Endometrium (tissue), 2 donors: ENCODE data around the gene RBX1.
"Not testable (repeated sequence)": the region's sequence is repeated elsewhere in the genome, so short reads cannot be mapped to it uniquely, and the experiment has no call there.

Experiments used
- FAIRE-seq: peaks from 2 replicates; lab custom pipeline; 2012; peaks lifted over from hg19 to GRCh38; lab: Jason Lieb, UNC
- donor health status: control.
- donor health status: control.

The RBX1 gene

DNA sequence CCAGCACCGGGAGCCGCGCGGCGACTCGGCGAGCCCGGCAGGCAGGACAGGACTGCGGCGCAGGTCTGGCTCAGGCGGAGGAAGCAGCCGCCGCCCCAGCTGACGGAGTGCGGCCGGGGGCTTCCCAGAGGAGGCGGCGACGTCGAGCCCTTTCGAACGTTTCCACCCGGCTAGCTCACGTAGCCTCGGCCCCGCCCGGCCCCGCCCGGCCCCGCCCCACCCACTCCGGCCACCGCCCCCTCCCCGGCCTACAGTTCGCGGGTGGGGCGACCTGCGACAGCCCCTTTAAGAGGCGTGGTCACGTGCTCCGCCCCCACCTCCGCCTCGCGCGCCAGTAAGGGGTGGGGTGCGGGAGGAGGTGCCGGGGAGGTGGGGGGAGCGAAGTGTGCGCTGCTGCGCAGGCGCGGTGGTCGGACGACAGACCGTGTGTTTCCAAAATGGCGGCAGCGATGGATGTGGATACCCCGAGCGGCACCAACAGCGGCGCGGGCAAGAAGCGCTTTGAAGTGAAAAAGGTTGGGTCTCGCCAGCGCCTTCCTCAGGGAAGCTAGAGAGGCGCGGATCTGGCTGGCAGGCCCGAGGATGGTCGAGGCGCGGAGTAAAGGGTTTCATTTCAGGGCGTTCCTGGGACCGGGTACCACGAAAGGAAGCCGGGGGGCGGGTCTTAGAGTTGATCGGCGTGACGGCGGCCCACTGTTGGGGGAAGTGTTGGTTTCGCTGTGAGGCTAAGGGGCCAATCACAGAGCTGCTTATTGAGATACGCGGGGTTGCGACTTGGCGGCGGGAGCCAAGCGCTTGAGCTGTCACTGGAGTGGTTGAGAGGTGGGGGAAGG lies at the start of gene RBX1:
RBX1 (plus strand) TSS at position 417 of the 833 bp plus-strand sequence; CDS start at position 438, 21 bp downstream.
- peak; percentile 67 for FAIRE-seq

GRCh38 chr22:40904101-40904500 lies 47.1 kb upstream of the RBX1 start:
- FAIRE-seq: no peak

GRCh38 chr22:40908895-40909294 lies 42.3 kb upstream of the RBX1 start:
- no peak for FAIRE-seq

GRCh38 chr22:40911772-40912171 lies 39.4 kb upstream of the RBX1 start:
- peak; percentile 74 for FAIRE-seq

- FAIRE-seq: not testable (repeated sequence)
Observed at GRCh38 chr22:40912987-40913386, 38.2 kb upstream of the RBX1 start.

GRCh38 chr22:40919446-40919845 lies 31.7 kb upstream of the RBX1 start:
- FAIRE-seq: no peak

DNA sequence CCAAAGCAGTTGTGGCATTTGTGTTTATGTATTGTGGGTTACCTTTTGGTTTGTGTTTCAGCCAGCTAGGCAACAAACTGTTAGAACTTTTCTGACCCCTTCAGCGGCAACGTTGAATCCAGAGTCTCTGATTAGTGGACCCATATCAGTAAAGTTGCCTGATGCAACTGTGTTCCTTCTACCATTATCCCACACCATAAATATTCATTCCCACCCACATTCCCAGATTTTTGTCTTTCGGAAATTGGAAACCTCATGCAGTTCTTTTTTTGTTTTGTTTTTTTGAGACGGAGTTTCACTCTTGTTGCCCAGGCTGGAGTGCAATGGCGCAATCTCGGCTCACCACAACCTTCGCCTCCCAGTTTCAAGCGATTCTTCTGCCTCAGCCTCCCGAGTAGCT lies 30.7 kb upstream of the RBX1 start:
- FAIRE-seq: no peak

- peak; percentile 87 for FAIRE-seq
Observed at GRCh38 chr22:40922484-40923303, 28.5 kb upstream of the RBX1 start.

DNA sequence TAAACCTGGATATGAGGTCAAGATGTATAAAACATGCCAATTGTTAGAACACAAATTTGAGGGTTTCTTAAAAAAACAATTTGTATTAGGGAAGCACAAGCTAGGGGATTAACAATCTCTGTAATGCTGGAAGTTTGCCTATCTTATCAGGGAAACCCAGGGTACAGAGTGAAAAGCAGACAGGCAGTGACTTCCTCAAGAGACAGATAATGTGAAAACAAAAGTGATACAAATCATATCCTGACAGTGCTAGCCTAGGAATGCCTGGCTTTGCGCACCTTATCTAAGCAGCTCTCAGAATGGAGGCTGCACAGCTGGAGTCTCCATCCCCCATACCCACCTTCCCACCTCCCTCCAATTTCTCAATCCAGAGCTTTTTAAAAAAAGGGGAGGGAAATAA lies 22.5 kb upstream of the RBX1 start:
- FAIRE-seq: no peak

GRCh38 chr22:40932396-40932795 lies 18.8 kb upstream of the RBX1 start:
- no peak for FAIRE-seq

DNA sequence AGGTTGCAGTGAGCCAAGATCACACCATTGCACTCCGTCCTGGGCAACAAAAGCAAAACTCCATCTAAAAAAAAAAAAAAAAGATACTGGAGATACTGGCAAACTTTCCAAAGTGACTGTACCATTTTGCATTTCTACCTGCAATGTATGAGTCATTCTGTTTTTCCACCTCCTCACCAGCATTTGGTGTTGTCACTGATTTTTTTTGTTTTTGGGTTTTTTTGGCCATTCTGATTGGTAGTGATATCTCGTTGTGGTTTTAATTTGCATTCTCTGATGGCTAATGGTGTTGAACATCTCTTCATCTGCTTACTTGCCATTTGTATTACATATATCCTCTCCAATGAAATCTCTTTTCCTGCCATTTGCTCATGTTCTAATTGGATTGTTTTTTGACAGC lies 12.0 kb upstream of the RBX1 start:
- no peak for FAIRE-seq

- FAIRE-seq: no peak
Observed at GRCh38 chr22:40951795-40952605, 822 bp downstream of the RBX1 start.

DNA sequence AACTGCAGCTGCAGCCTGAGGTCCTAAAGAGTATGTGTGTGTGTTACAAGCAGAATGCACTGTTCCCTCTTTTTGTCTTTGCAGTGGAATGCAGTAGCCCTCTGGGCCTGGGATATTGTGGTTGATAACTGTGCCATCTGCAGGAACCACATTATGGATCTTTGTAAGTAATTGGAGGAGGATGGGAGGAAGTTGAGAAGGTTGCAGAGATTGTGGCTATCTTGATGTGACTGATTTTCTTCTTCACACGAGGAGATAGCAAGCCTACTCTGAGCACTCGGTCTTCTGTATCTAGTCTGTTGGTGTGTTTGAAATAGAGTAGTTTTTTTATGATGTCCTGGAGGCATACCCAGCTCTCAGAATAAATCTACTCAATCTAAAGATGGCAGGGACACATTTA lies 2.3 kb downstream of the RBX1 start:
- no peak for FAIRE-seq

GRCh38 chr22:40954113-40954512 lies 2.9 kb downstream of the RBX1 start:
- no peak for FAIRE-seq

DNA sequence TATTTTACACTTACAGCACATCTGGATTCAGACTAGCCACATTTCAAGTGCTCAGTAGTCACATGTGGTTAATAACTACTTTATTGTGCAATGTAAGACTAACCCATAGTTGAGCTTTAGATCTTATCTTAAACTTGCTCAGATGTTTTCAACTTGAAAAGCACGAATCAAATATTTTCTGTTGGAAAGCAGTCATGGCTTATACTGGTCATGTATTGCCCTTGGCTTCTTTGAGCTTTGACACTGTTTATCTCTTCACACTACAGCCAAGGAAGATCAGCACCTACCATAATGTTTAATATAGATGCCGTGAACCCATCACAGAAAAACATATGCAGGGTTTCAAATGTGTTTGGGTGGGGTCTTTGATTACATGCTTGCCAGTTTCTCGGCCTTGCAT lies 4.4 kb downstream of the RBX1 start:
- FAIRE-seq: peak; percentile 39

GRCh38 chr22:40957601-40958000 lies 6.4 kb downstream of the RBX1 start:
- no peak for FAIRE-seq

DNA sequence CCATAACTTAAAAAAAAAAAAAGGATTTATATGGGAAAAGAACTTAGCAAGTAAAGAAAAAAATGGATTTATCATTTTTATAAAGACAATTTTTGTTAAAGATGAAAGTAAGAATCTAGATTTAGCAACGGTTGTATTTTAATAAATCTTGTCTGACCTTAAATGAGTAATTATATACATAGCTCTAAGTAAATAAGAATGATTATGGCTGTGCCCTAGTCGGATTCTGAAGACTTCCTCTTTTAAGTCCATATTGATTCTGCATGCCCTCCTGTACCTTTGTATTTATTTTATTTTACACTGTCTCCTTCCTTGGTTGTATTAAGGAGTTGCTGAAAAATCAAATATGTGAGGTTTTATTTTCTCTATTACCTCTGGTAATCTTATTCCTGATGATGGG lies 7.1 kb downstream of the RBX1 start:
- FAIRE-seq: no peak

DNA sequence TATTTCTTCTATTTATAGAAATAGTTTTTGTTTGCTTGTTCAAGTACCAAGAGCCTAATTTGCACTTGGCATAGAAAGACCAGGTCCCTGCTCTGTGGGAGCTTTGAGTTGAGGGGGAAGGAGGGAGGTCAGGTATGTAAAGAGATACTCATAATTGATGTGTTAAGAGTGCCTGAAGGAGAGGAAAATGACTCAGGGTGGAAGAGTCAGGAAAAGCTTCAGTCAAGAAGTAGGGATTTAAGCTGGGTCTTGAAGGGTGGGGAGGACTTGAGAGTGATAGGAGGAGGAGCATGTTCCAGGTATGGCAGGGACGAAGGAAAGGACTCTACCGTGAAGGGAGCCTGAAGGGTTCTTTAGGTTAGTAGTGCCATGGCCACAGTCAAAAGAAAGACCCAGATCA lies 9.0 kb downstream of the RBX1 start:
- FAIRE-seq: no peak

- FAIRE-seq: no peak
Observed at GRCh38 chr22:40965936-40966725, 15.0 kb downstream of the RBX1 start.

- FAIRE-seq: no peak
Observed at GRCh38 chr22:40966726-40967085, 15.5 kb downstream of the RBX1 start.

GRCh38 chr22:40967111-40967760 lies 16.1 kb downstream of the RBX1 start:
- FAIRE-seq: no peak
